Natural killer cell (primary cell): ENCODE measurements around the gene C1QTNF6. TPM values are rescaled to one million over a fixed set of nuclear protein-coding genes. Genes with fewer than 3 reads are reported as not detected.

Source experiments
- ATAC-seq, 3 donors: fragments of 150-1000 bp in 2 of 3; fragments of 200-7000 bp in 1 of 3; cut with Tn5 transposase; 1 replicate in 1 of 3; 2 replicates in 2 of 3; pipeline ENCODE4 v1.10.0; 2021; ENCODE audit warnings: mild to moderate bottlenecking in 2 of 3, moderate library complexity in 2 of 3
- DNase-seq, 2 donors: peaks; one replicate each; pipeline versions ENCODE4 v3.0.0 to v3.0.0-alpha.2; 2013 to 2021; ENCODE audit warnings: mixed read lengths in 1 of 2
- H3K27ac ChIP-seq: one replicate; pipeline ENCODE4 v1.5.1; 2013; ENCODE audit warnings: mild to moderate bottlenecking, low read length
- H3K27me3 ChIP-seq: one replicate; pipeline ENCODE4 v1.6.1; 2013; ENCODE audit warnings: low read length; ENCODE audit not compliant: control insufficient read depth, insufficient read depth
- H3K36me3 ChIP-seq: one replicate; pipeline ENCODE4 v1.6.1; 2013; ENCODE audit warnings: low read length; ENCODE audit not compliant: control insufficient read depth, insufficient read depth
- H3K4me1 ChIP-seq: one replicate; pipeline ENCODE4 v1.6.1; 2013; ENCODE audit warnings: low read length; ENCODE audit not compliant: control insufficient read depth, insufficient read depth
- H3K4me3 ChIP-seq: one replicate; pipeline ENCODE4 v1.5.1; 2013; ENCODE audit warnings: low read length
- H3K9me3 ChIP-seq: one replicate; pipeline ENCODE4 v1.6.1; 2013; ENCODE audit warnings: low read length; ENCODE audit not compliant: control insufficient read depth, insufficient read depth
- H3K27ac Mint-ChIP-seq, 2 donors: one replicate each; pipeline ENCODE4 v1.8.0; 2022; ENCODE audit warnings: mild to moderate bottlenecking in 2 of 2, mixed read lengths in 2 of 2, moderate library complexity in 1 of 2
- H3K27me3 Mint-ChIP-seq, 2 donors: one replicate each; pipeline ENCODE4 v1.8.0; 2022; ENCODE audit warnings: low read depth in 2 of 2, mixed read lengths in 2 of 2
- H3K36me3 Mint-ChIP-seq: one replicate; pipeline ENCODE4 v1.8.0; 2022; ENCODE audit warnings: mixed read lengths
- H3K4me1 Mint-ChIP-seq, 2 donors: one replicate each; pipeline ENCODE4 v1.8.0; 2022; ENCODE audit warnings: mixed read lengths in 2 of 2
- H3K4me3 Mint-ChIP-seq: one replicate; pipeline ENCODE4 v1.8.0; 2022; ENCODE audit warnings: mild to moderate bottlenecking, moderate library complexity, mixed read lengths
- H3K9me3 Mint-ChIP-seq, 2 donors: one replicate each; pipeline ENCODE4 v1.8.0; 2022; ENCODE audit warnings: mixed read lengths in 2 of 2
- CTCF ChIP-seq: fragments of 200-600 bp; IDR thresholded peaks from one replicate; pipeline ENCODE4 v1.8.0; 2022; ENCODE audit warnings: antibody characterized with exemption
- WGBS: methylation state at CpG from one replicate; pipeline ENCODE4 v1.1.7; 2013; ENCODE audit warnings: missing lambda C conversion rate; ENCODE audit not compliant: insufficient coverage; 5-methylcytosine and 5-hydroxymethylcytosine counted together
- intact Hi-C: fragments of 100-400 bp; cut with micrococcal nuclease; formaldehyde crosslinking; loops from one replicate; pipeline ENCODE4 v1.14.2; 2022
- total RNA-seq, 4 donors: library from RNA; stranded (reverse); fragments of 120-200 nt in 1 of 4; gene quantifications; one replicate each; pipeline versions ENCODE4 v1.2.3 to v1.2.4, GENCODE V29; 2013 to 2022

The C1QTNF6 gene
- total RNA-seq, 3 donors from 2014 or later (not counting 1 experiment from before 2014, with no cell fraction given): 6.0 to 10.3 (median 6.7) TPM

- no peak overlapping the region for H3K4me3 Mint-ChIP-seq
- 94% methylated on average over 2 of the region's 3 CpGs for WGBS
- H3K36me3 ChIP-seq: no peaks in the 10 kb centered on the region
- H3K36me3 Mint-ChIP-seq: no peaks in the 10 kb centered on the region
- H3K9me3 ChIP-seq: no peaks in the 10 kb centered on the region
- no peak overlapping the region for H3K27ac ChIP-seq
- no peak overlapping the region for H3K4me3 ChIP-seq
- H3K27ac Mint-ChIP-seq: peak overlapping the region; percentile 84 to 88
- H3K4me1 ChIP-seq: peaks cover 39% of the 10 kb centered on the region
- TF ChIP-seq CTCF: no peak
- DNase-seq: no peak
- H3K4me1 Mint-ChIP-seq: peaks cover 44 to 56% of the 10 kb centered on the region in 2 donors
- H3K9me3 Mint-ChIP-seq: no peaks in the 10 kb centered on the region
- H3K27me3 ChIP-seq: no peaks in the 10 kb centered on the region
- intact Hi-C loops: loop anchor here (5.0 kb wide), 1 partner anchor 47 kb away; the partner anchor contains the start of gene IL2RB
- H3K27me3 Mint-ChIP-seq: no peaks in the 10 kb centered on the region
- no peak for ATAC-seq
Observed at GRCh38 chr22:37194750-37195149, 6.7 kb upstream of the C1QTNF6 start.

GRCh38 chr22:37193629-37194191 lies 5.7 kb upstream of the C1QTNF6 start:
- H3K4me3 Mint-ChIP-seq: peak overlapping the region; percentile 29
- no peaks in the 10 kb centered on the region for H3K27me3 ChIP-seq
- ATAC-seq (peak; percentile 50 to 76 (median 66)), DNase-seq (peak in 1 of 2 donors; percentile 78)
- 50% methylated on average over 10 of the region's 10 CpGs for WGBS
- intact Hi-C loops: no loop called here
- no peak overlapping the region for H3K4me3 ChIP-seq
- peaks cover 45 to 56% of the 10 kb centered on the region in 2 donors for H3K4me1 Mint-ChIP-seq
- H3K27ac ChIP-seq: peak overlapping the region; percentile 54
- H3K36me3 Mint-ChIP-seq: no peaks in the 10 kb centered on the region
- no peaks in the 10 kb centered on the region for H3K9me3 ChIP-seq
- no peak for TF ChIP-seq CTCF
- no peaks in the 10 kb centered on the region for H3K27me3 Mint-ChIP-seq
- H3K27ac Mint-ChIP-seq: peak overlapping the region; percentile 84 to 88
- H3K4me1 ChIP-seq: peaks cover 33% of the 10 kb centered on the region
- no peaks in the 10 kb centered on the region for H3K9me3 Mint-ChIP-seq
- no peaks in the 10 kb centered on the region for H3K36me3 ChIP-seq

GRCh38 chr22:37192741-37193140 lies 4.7 kb upstream of the C1QTNF6 start:
- no peak overlapping the region for H3K4me3 Mint-ChIP-seq
- H3K9me3 Mint-ChIP-seq: no peaks in the 10 kb centered on the region
- no peaks in the 10 kb centered on the region for H3K36me3 ChIP-seq
- no peaks in the 10 kb centered on the region for H3K27me3 Mint-ChIP-seq
- peaks cover 44 to 59% of the 10 kb centered on the region in 2 donors for H3K4me1 Mint-ChIP-seq
- no peak for TF ChIP-seq CTCF
- H3K9me3 ChIP-seq: no peaks in the 10 kb centered on the region
- DNase-seq: no peak
- intact Hi-C loops: no loop called here
- H3K4me3 ChIP-seq: no peak overlapping the region
- peak overlapping the region; percentile 84 to 88 for H3K27ac Mint-ChIP-seq
- peaks cover 35% of the 10 kb centered on the region for H3K4me1 ChIP-seq
- WGBS: 93% methylated on average over 1 of the region's 1 CpG
- H3K36me3 Mint-ChIP-seq: no peaks in the 10 kb centered on the region
- ATAC-seq: no peak
- H3K27ac ChIP-seq: no peak overlapping the region
- H3K27me3 ChIP-seq: no peaks in the 10 kb centered on the region

- Mint-ChIP-seq H3K4me3 (no peak overlapping the region), H3K4me1 (peaks cover 46 to 61% of the 10 kb centered on the region in 2 donors), H3K9me3 (no peaks in the 10 kb centered on the region), H3K27me3 (no peaks in the 10 kb centered on the region), H3K36me3 (no peaks in the 10 kb centered on the region), H3K27ac (peak overlapping the region in 1 of 2 donors; percentile 84)
- H3K4me3 ChIP-seq: no peak overlapping the region
- H3K36me3 ChIP-seq: no peaks in the 10 kb centered on the region
- H3K4me1 ChIP-seq: peaks cover 35% of the 10 kb centered on the region
- WGBS: 94% methylated on average over 1 of the region's 2 CpGs
- no peak for TF ChIP-seq CTCF
- intact Hi-C loops: no loop called here
- no peak for DNase-seq
- no peaks in the 10 kb centered on the region for H3K27me3 ChIP-seq
- ATAC-seq: no peak
- H3K27ac ChIP-seq: no peak overlapping the region
- H3K9me3 ChIP-seq: no peaks in the 10 kb centered on the region
Observed at GRCh38 chr22:37192204-37192603, 4.2 kb upstream of the C1QTNF6 start.
